IPS-15b (cell line): ENCODE measurements around the gene TIFAB.

Experiments used
- H3K27me3 ChIP-seq: one replicate; pipeline ENCODE4 v1.6.1; 2013; ENCODE audit warnings: low read length; ENCODE audit not compliant: control insufficient read depth, insufficient read depth
- H3K36me3 ChIP-seq: one replicate; pipeline ENCODE4 v1.6.1; 2013; ENCODE audit warnings: low read length; ENCODE audit not compliant: control insufficient read depth, insufficient read depth
- H3K4me1 ChIP-seq: one replicate; pipeline ENCODE4 v1.6.1; 2013; ENCODE audit warnings: mild to moderate bottlenecking, low read length; ENCODE audit not compliant: control insufficient read depth, insufficient read depth
- H3K4me3 ChIP-seq: one replicate; pipeline ENCODE4 v1.5.1; 2013; ENCODE audit warnings: low read depth, low read length
- H3K9ac ChIP-seq: one replicate; pipeline ENCODE4 v1.6.1; 2013; ENCODE audit warnings: low read depth, mild to moderate bottlenecking, low read length
- H3K9me3 ChIP-seq: one replicate; pipeline ENCODE4 v1.6.1; 2013; ENCODE audit warnings: mild to moderate bottlenecking, low read length; ENCODE audit not compliant: control insufficient read depth, insufficient read depth

TIFAB gene

GRCh38 chr5:135451581-135452320, 400 bp downstream of the TIFAB start:
- peaks cover 4% of the 10 kb centered on the region for H3K4me1 ChIP-seq
- H3K9me3 ChIP-seq, result no peaks in the 10 kb centered on the region
- H3K36me3 ChIP-seq, result no peaks in the 10 kb centered on the region
- H3K4me3 ChIP-seq, result no peak overlapping the region
- H3K9ac ChIP-seq, result no peak overlapping the region
- peaks cover 23% of the 10 kb centered on the region for H3K27me3 ChIP-seq

GRCh38 chr5:135450952-135451351, 1.2 kb downstream of the TIFAB start:
- peaks cover 4% of the 10 kb centered on the region for H3K4me1 ChIP-seq
- H3K27me3 ChIP-seq, result peaks cover 18% of the 10 kb centered on the region
- H3K9ac ChIP-seq, result no peak overlapping the region
- no peaks in the 10 kb centered on the region for H3K36me3 ChIP-seq
- H3K4me3 ChIP-seq, result no peak overlapping the region
- H3K9me3 ChIP-seq, result no peaks in the 10 kb centered on the region

DNA sequence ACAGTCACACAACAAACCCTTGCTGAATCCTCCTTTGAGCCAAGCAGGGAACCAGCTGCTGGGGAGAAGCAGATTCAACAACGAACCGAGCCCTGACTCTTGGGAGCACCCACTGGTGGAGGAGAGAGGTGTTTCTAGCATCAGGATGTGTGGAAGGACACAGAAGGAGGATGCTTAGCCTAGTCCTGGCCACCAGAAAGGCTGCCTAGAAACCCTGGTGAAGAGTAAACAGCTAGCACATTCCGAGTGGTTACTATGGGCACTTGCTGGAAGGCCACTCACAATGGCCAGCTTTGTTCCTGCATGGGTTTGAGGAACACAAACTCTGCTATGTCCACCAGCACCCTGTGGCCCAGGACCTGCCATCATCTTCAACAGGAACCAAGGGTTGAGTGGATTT, 1.8 kb downstream of the TIFAB start:
- Histone ChIP-seq H3K4me3 (no peak overlapping the region), H3K9ac (no peak overlapping the region), H3K9me3 (no peaks in the 10 kb centered on the region), H3K36me3 (no peaks in the 10 kb centered on the region), H3K4me1 (peaks cover 4% of the 10 kb centered on the region), H3K27me3 (peaks cover 15% of the 10 kb centered on the region)

DNA sequence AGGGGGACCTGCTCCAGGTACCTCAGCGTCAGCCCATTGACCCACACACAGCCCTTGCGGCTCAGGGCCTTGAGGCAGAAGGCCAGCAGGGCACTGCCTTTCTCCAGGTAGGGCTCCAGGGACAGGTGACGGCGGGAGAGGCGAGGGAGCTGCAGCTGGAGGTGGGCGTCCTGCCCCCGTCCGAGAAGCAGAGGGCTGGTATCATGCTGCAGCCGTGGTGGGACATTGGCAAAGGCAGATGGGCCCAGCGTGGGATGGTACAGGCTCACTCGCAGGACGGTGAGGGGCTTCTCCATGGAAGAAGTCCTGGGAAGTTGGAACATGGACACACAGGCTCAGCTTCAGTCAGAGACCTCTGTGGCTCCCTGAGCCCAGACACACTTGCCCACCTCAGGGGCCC, 2.5 kb downstream of the TIFAB start:
- Histone ChIP-seq H3K9me3 (no peaks in the 10 kb centered on the region), H3K4me1 (peaks cover 4% of the 10 kb centered on the region), H3K4me3 (no peak overlapping the region), H3K27me3 (peaks cover 15% of the 10 kb centered on the region), H3K9ac (no peak overlapping the region), H3K36me3 (no peaks in the 10 kb centered on the region)

- H3K9ac ChIP-seq, result no peak overlapping the region
- H3K9me3 ChIP-seq, result no peaks in the 10 kb centered on the region
- no peaks in the 10 kb centered on the region for H3K36me3 ChIP-seq
- peaks cover 4% of the 10 kb centered on the region for H3K4me1 ChIP-seq
- H3K27me3 ChIP-seq, result peaks cover 15% of the 10 kb centered on the region
- H3K4me3 ChIP-seq, result no peak overlapping the region
These were observed 3.2 kb downstream of the TIFAB start for GRCh38 chr5:135448791-135449507.

- peaks cover 4% of the 10 kb centered on the region for H3K4me1 ChIP-seq
- no peaks in the 10 kb centered on the region for H3K36me3 ChIP-seq
- no peak overlapping the region for H3K9ac ChIP-seq
- no peak overlapping the region for H3K4me3 ChIP-seq
- H3K9me3 ChIP-seq, result no peaks in the 10 kb centered on the region
- H3K27me3 ChIP-seq, result peaks cover 15% of the 10 kb centered on the region
These were observed 3.9 kb downstream of the TIFAB start for GRCh38 chr5:135448071-135448739.

DNA sequence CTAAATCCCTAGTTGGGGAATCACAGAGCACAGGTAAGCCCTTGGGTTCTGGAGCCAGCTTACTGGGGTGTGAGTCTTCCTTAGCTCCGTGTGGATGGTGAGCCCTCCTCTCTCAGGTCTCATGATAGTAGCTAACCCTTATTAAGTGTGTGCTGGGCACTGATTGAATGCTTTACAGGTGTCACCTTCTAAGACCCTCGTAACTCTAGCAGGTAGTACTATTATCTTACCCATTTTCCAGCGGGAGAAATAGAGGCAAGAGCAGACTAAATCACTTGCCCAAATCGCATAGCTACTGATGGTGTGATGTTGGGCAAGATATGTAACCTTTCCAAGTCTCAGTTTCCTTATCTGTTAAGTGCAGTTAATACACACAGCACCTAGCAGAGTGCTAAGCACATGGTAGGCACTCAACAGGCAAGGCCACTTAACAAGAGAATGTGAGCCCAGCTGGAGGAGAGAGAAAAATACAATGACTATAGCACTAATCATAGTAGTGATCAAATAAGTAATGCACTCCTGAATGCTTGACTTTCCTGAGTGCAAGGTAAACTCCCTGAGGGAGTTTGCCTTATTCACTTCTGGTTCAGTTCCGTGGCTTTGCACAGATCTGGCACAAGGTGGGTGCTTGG, 4.7 kb downstream of the TIFAB start, which contains the start of gene DCANP1:
DCANP1 (minus strand) TSS at position 51 of the 632 bp plus-strand sequence. CDS start 240 bp downstream, outside the sequence.
- Histone ChIP-seq H3K36me3 (no peaks in the 10 kb centered on the region), H3K4me3 (no peak within 1 kb of the TSS), H3K4me1 (peaks cover 4% of the 10 kb centered on the region), H3K9me3 (no peaks in the 10 kb centered on the region), H3K9ac (no peak within 1 kb of the TSS), H3K27me3 (peaks cover 17% of the 10 kb centered on the region)

- Histone ChIP-seq H3K4me3 (no peak overlapping the region), H3K9me3 (no peaks in the 10 kb centered on the region), H3K9ac (no peak overlapping the region), H3K4me1 (peaks cover 4% of the 10 kb centered on the region), H3K27me3 (peaks cover 17% of the 10 kb centered on the region), H3K36me3 (no peaks in the 10 kb centered on the region)
These were observed 5.5 kb downstream of the TIFAB start for GRCh38 chr5:135446615-135447014.

- no peak overlapping the region for H3K9ac ChIP-seq
- H3K27me3 ChIP-seq, result peaks cover 17% of the 10 kb centered on the region
- H3K4me1 ChIP-seq, result peaks cover 4% of the 10 kb centered on the region
- H3K36me3 ChIP-seq, result no peaks in the 10 kb centered on the region
- no peaks in the 10 kb centered on the region for H3K9me3 ChIP-seq
- H3K4me3 ChIP-seq, result no peak overlapping the region
These were observed 5.9 kb downstream of the TIFAB start for GRCh38 chr5:135446206-135446605.

DNA sequence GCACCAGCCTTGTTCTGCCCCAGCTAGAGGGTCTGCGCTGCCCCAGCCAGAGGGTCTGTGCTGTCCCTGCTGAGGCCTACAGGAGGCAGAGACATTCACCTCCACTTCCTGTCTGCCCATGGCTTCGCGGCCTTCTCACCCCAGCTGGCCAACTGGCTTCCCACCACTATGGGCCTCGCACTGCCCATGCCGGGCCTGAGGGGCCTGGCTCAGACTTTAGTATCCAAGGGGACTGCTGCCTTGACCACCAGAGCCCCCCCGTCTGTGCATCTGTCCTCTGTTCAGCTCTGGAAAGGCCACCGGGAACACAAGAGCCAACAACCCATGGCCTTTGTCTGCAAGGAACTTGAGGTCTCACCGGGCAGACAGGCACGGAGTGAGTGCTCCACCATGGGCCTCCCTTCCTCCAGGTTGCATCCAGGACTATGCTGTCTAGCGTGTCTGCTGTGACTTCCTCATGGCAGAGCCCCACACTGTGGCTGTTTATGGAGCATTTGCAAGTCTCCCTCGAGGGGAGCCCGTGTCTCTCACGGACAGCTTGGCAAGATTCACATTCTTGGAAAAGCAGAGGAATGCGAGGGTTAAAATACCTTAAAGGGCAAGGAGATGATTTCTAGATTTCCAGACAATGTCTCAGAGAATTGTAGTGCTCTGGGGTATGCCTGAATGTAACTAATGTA, 6.7 kb downstream of the TIFAB start:
- Histone ChIP-seq H3K27me3 (peaks cover 17% of the 10 kb centered on the region), H3K4me1 (peaks cover 4% of the 10 kb centered on the region), H3K9ac (no peak overlapping the region), H3K9me3 (no peaks in the 10 kb centered on the region), H3K36me3 (no peaks in the 10 kb centered on the region), H3K4me3 (no peak overlapping the region)

- H3K4me1 ChIP-seq, result peaks cover 4% of the 10 kb centered on the region
- peaks cover 17% of the 10 kb centered on the region for H3K27me3 ChIP-seq
- H3K36me3 ChIP-seq, result no peaks in the 10 kb centered on the region
- no peaks in the 10 kb centered on the region for H3K9me3 ChIP-seq
- no peak overlapping the region for H3K9ac ChIP-seq
- H3K4me3 ChIP-seq, result no peak overlapping the region
These were observed 7.3 kb downstream of the TIFAB start for GRCh38 chr5:135444881-135445280.
